HG03575 (cell line): ENCODE results near the gene MARCO.
"Not testable (repeated sequence)": the region's sequence is repeated elsewhere in the genome, so short reads cannot be mapped to it uniquely, and the experiment has no call there.

Source experiments
- ATAC-seq: cut with Tn5 transposase; IDR thresholded peaks from one replicate; pipeline ENCODE4 v1.9.1; 2021; ENCODE audit not compliant: unreplicated experiment, insufficient number of reproducible peaks, low FRiP score; ENCODE audit errors: extremely low read depth

MARCO gene

GRCh38 chr2:118991554-118991953, 49.6 kb downstream of the MARCO start:
- ATAC-seq, result no peak

GRCh38 chr2:118992740-118993391, 50.9 kb downstream of the MARCO start:
- no peak for ATAC-seq

- ATAC-seq, result no peak
Observed at GRCh38 chr2:118993392-118993752, 51.4 kb downstream of the MARCO start.

- no peak for ATAC-seq
Observed at GRCh38 chr2:118994172-118994700, 52.2 kb downstream of the MARCO start.

- ATAC-seq, result no peak
Observed at GRCh38 chr2:118994778-118995177, 52.8 kb downstream of the MARCO start.

GRCh38 chr2:119003856-119004255, 61.9 kb downstream of the MARCO start:
- ATAC-seq, result not testable (repeated sequence)

GRCh38 chr2:119004602-119005001, 62.6 kb downstream of the MARCO start:
- ATAC-seq, result no peak

GRCh38 chr2:119005051-119005450, 63.1 kb downstream of the MARCO start:
- no peak for ATAC-seq

- no peak for ATAC-seq
Observed at GRCh38 chr2:119005555-119005954, 63.6 kb downstream of the MARCO start.

GRCh38 chr2:119006441-119006840, 64.4 kb downstream of the MARCO start:
- ATAC-seq, result no peak

- no peak for ATAC-seq
Observed at GRCh38 chr2:119008108-119008507, 66.1 kb downstream of the MARCO start.

- ATAC-seq, result no peak
Observed at GRCh38 chr2:119009110-119009509, 67.1 kb downstream of the MARCO start.

- ATAC-seq, result no peak
Observed at GRCh38 chr2:119010336-119010735, 68.3 kb downstream of the MARCO start.

GRCh38 chr2:119011162-119011909, 69.3 kb downstream of the MARCO start:
- no peak for ATAC-seq

- ATAC-seq, result no peak
Observed at GRCh38 chr2:119011910-119012209, 69.9 kb downstream of the MARCO start.

GRCh38 chr2:119012345-119013301, 70.6 kb downstream of the MARCO start:
- no peak for ATAC-seq

- ATAC-seq, result no peak
Observed at GRCh38 chr2:119013671-119014070, 71.7 kb downstream of the MARCO start.

- no peak for ATAC-seq
Observed at GRCh38 chr2:119015845-119016244, 73.9 kb downstream of the MARCO start.

GRCh38 chr2:119019521-119019920, 77.5 kb downstream of the MARCO start:
- no peak for ATAC-seq

- ATAC-seq, result no peak
Observed at GRCh38 chr2:119022678-119023077, 80.7 kb downstream of the MARCO start.
